SK-N-SH (cell line): ENCODE data around the gene GNB1L.

Source experiments
- POLR2AphosphoS5 ChIP-seq: IDR thresholded peaks from 2 replicates; pipeline ENCODE4 v1.6.1; 2012; ENCODE audit warnings: low read depth, low read length
- TF ChIP-seq, protein P1 (sequence below): fragments of 200-600 bp; sonication (generic); IDR thresholded peaks from 2 replicates; pipeline ENCODE4 v1.6.1; 2017; ENCODE audit warnings: antibody characterized with exemption, mild to moderate bottlenecking, moderate library complexity

DNA sequence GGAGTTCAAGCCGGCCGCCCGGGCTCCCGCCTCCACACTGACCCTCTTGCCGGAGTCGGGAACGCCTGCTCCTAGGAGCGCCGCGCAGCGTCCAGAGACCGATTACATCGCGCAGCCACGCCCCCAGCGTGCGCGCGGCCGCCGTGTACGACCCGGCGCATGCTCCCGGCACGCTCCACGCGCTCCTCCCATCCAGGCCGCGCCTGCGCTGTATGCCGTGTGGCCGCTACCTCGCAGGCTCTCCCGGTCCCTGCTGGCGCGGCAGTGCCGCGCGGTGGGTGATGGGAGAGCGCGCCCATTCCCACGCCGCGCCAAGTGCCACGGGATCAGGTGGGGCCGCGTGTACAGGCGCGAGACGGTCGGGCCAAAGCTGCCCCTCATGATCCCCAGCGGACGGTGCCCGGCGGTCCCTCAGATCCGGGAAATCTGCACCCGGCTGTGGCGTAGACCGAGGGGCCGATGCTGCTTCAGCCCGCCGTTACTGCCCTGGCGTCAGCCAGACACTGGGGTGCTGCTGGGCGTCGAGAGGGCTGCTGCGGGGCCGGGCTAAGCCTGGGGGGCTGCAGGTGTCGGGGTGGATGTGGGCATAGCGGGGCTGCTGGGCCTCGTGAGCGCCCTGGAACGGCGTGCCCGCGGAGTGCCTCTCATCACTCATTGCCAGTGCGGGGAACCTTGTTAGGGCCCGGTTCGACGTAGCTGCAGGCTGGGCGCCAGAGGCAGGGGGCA is at the start of gene GNB1L, which contains the start of gene RTL10:
- TF ChIP-seq, protein P1, sequence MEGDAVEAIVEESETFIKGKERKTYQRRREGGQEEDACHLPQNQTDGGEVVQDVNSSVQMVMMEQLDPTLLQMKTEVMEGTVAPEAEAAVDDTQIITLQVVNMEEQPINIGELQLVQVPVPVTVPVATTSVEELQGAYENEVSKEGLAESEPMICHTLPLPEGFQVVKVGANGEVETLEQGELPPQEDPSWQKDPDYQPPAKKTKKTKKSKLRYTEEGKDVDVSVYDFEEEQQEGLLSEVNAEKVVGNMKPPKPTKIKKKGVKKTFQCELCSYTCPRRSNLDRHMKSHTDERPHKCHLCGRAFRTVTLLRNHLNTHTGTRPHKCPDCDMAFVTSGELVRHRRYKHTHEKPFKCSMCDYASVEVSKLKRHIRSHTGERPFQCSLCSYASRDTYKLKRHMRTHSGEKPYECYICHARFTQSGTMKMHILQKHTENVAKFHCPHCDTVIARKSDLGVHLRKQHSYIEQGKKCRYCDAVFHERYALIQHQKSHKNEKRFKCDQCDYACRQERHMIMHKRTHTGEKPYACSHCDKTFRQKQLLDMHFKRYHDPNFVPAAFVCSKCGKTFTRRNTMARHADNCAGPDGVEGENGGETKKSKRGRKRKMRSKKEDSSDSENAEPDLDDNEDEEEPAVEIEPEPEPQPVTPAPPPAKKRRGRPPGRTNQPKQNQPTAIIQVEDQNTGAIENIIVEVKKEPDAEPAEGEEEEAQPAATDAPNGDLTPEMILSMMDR, result no peak
- peak; percentile 95 for TF ChIP-seq POLR2AphosphoS5
